WTC11 (cell line): ENCODE measurements around the gene CEMIP.

Source experiments
- CTCF ChIP-seq: fragments of 200-600 bp; IDR thresholded peaks from 2 replicates; pipeline ENCODE4 v1.8.0; 2022; ENCODE audit warnings: antibody characterized with exemption
- ELF4 ChIP-seq: sonication (generic); formaldehyde crosslinking; IDR thresholded peaks from 2 replicates; pipeline ENCODE4 v1.8.1; 2022; ENCODE audit warnings: low read depth, mild to moderate bottlenecking, moderate library complexity, missing genetic modification reagents
- MAX ChIP-seq: sonication (generic); formaldehyde crosslinking; IDR thresholded peaks from 2 replicates; pipeline ENCODE4 v1.8.0; 2022; ENCODE audit warnings: mild to moderate bottlenecking, missing genetic modification reagents
- NR3C1 ChIP-seq: sonication (generic); formaldehyde crosslinking; conservative IDR thresholded peaks from 2 replicates; pipeline ENCODE4 v1.8.1; 2023; ENCODE audit warnings: low read depth, mild to moderate bottlenecking, missing genetic modification reagents
- SP1 ChIP-seq: sonication (generic); formaldehyde crosslinking; conservative IDR thresholded peaks from 2 replicates; pipeline ENCODE4 v1.8.1; 2022; ENCODE audit warnings: missing genetic modification reagents
- TEAD4 ChIP-seq: sonication (generic); formaldehyde crosslinking; IDR thresholded peaks from 2 replicates; pipeline ENCODE4 v1.8.0; 2022; ENCODE audit warnings: mild to moderate bottlenecking, missing genetic modification reagents
- ZBTB43 ChIP-seq: sonication (generic); formaldehyde crosslinking; IDR thresholded peaks from 2 replicates; pipeline ENCODE4 v1.8.1; 2023; ENCODE audit warnings: mild to moderate bottlenecking, missing genetic modification reagents

GRCh38 chr15:80761754-80762153 is 17.4 kb upstream of the CEMIP start:
- TF ChIP-seq CTCF (no peak), ELF4 (CRISPR knock-in tag) (no peak), ZBTB43 (CRISPR knock-in tag) (no peak), NR3C1 (no peak), TEAD4 (CRISPR knock-in tag) (no peak), SP1 (no peak), MAX (CRISPR knock-in tag) (no peak)
